Measurements from ENCODE around the gene PLCD1. TPM values are rescaled to one million over a fixed set of nuclear protein-coding genes. Genes with fewer than 3 reads are reported as not detected.
A peak's percentile ranks its signal among the peaks of the same experiment; 100 is the strongest.

Gene PLCD1
- total RNA-seq, 3 donors from 2014 or later, result 17.0 to 36.2 (median 23.4) TPM

GRCh38 chr3:38001456-38002081 lies 27.9 kb downstream of the PLCD1 start:
- Histone ChIP-seq H3K27me3 (no peaks in the 10 kb centered on the region), H3K27ac (no peak overlapping the region), H3K9me3 (no peaks in the 10 kb centered on the region), H3K4me3 (no peak overlapping the region), H3K4me1 (peaks cover 15 to 37% of the 10 kb centered on the region in 2 donors), H3K36me3 (no peaks in the 10 kb centered on the region)
- no peak for DNase-seq (ENCODE audit: low spot score in 2 of 2)
- TF ChIP-seq POLR2A (IDR thresholded peaks at IDR 0.05) (no peak), POLR2AphosphoS5 (IDR thresholded peaks at IDR 0.05) (no peak), CTCF (IDR thresholded peaks at IDR 0.05) (no peak)
- intact Hi-C loops (cut with DNase I; ENCODE audit: low total_unique reads), result no loop called here

- no peaks in the 10 kb centered on the region for H3K27me3 ChIP-seq
- peaks cover 15 to 37% of the 10 kb centered on the region in 2 donors for H3K4me1 ChIP-seq
- TF ChIP-seq POLR2A (IDR thresholded peaks at IDR 0.05) (no peak), POLR2AphosphoS5 (IDR thresholded peaks at IDR 0.05) (no peak), CTCF (IDR thresholded peaks at IDR 0.05) (no peak)
- intact Hi-C loops (cut with DNase I; ENCODE audit: low total_unique reads), result no loop called here
- H3K9me3 ChIP-seq, result no peaks in the 10 kb centered on the region
- H3K27ac ChIP-seq, result no peak overlapping the region
- H3K36me3 ChIP-seq, result no peaks in the 10 kb centered on the region
- H3K4me3 ChIP-seq, result no peak overlapping the region
- DNase-seq (ENCODE audit: low spot score in 2 of 2), result no peak
These were observed 28.4 kb downstream of the PLCD1 start for GRCh38 chr3:38000965-38001455.

GRCh38 chr3:38000242-38000916 lies 29.1 kb downstream of the PLCD1 start:
- intact Hi-C loops (cut with DNase I; ENCODE audit: low total_unique reads), result no loop called here
- Histone ChIP-seq H3K36me3 (no peaks in the 10 kb centered on the region), H3K4me3 (no peak overlapping the region), H3K27me3 (no peaks in the 10 kb centered on the region), H3K27ac (no peak overlapping the region), H3K4me1 (peaks cover 13 to 32% of the 10 kb centered on the region in 2 donors), H3K9me3 (no peaks in the 10 kb centered on the region)
- DNase-seq (ENCODE audit: low spot score in 2 of 2), result no peak
- TF ChIP-seq POLR2A (IDR thresholded peaks at IDR 0.05), result no peak
- no peak for TF ChIP-seq CTCF (IDR thresholded peaks at IDR 0.05)
- TF ChIP-seq POLR2AphosphoS5 (IDR thresholded peaks at IDR 0.05), result no peak

- H3K27me3 ChIP-seq, result no peaks in the 10 kb centered on the region
- no peaks in the 10 kb centered on the region for H3K36me3 ChIP-seq
- peaks cover 12 to 27% of the 10 kb centered on the region in 2 donors for H3K4me1 ChIP-seq
- no peak overlapping the region for H3K4me3 ChIP-seq
- H3K9me3 ChIP-seq, result no peaks in the 10 kb centered on the region
- no peak overlapping the region for H3K27ac ChIP-seq
- intact Hi-C loops (cut with DNase I; ENCODE audit: low total_unique reads), result no loop called here
- no peak for DNase-seq (ENCODE audit: low spot score in 2 of 2)
- TF ChIP-seq POLR2A (IDR thresholded peaks at IDR 0.05) (no peak), CTCF (IDR thresholded peaks at IDR 0.05) (no peak), POLR2AphosphoS5 (IDR thresholded peaks at IDR 0.05) (no peak)
These were observed 29.6 kb downstream of the PLCD1 start for GRCh38 chr3:37999836-38000235.

GRCh38 chr3:37997791-37998370 lies 31.6 kb downstream of the PLCD1 start:
- Histone ChIP-seq H3K36me3 (no peaks in the 10 kb centered on the region), H3K27ac (peak overlapping the region; percentile 91 to 95), H3K4me1 (peaks cover 7 to 13% of the 10 kb centered on the region in 2 donors), H3K27me3 (no peaks in the 10 kb centered on the region), H3K4me3 (peak overlapping the region in 1 of 3 donors; percentile 72), H3K9me3 (no peaks in the 10 kb centered on the region)
- intact Hi-C loops (cut with DNase I; ENCODE audit: low total_unique reads), result no loop called here
- no peak for TF ChIP-seq CTCF (IDR thresholded peaks at IDR 0.05)
- no peak for DNase-seq (ENCODE audit: low spot score in 2 of 2)
